ENCODE results near the gene ABCC4.
"Not testable (repeated sequence)": the region's sequence is repeated elsewhere in the genome, so short reads cannot be mapped to it uniquely, and the experiment has no call there.

Gene ABCC4

GRCh38 chr13:95206116-95206515 lies 95.1 kb downstream of the ABCC4 start:
- H3K4me3 ChIP-seq (ENCODE audit: control insufficient read depth, low read depth, low read length): no peak overlapping the region
- no peak for TF ChIP-seq CTCF (IDR thresholded peaks at IDR 0.05; ENCODE audit: control insufficient read depth, insufficient read depth, low read depth, low read length, missing control alignments)
- DNase-seq (ENCODE audit: low read depth): no peak

- no peak for TF ChIP-seq CTCF (IDR thresholded peaks at IDR 0.05; ENCODE audit: control insufficient read depth, insufficient read depth, low read depth, low read length, missing control alignments)
- DNase-seq (ENCODE audit: low read depth): no peak
- H3K4me3 ChIP-seq (ENCODE audit: control insufficient read depth, low read depth, low read length): no peak overlapping the region
Observed at GRCh38 chr13:95204231-95204765, 97.0 kb downstream of the ABCC4 start.

DNA sequence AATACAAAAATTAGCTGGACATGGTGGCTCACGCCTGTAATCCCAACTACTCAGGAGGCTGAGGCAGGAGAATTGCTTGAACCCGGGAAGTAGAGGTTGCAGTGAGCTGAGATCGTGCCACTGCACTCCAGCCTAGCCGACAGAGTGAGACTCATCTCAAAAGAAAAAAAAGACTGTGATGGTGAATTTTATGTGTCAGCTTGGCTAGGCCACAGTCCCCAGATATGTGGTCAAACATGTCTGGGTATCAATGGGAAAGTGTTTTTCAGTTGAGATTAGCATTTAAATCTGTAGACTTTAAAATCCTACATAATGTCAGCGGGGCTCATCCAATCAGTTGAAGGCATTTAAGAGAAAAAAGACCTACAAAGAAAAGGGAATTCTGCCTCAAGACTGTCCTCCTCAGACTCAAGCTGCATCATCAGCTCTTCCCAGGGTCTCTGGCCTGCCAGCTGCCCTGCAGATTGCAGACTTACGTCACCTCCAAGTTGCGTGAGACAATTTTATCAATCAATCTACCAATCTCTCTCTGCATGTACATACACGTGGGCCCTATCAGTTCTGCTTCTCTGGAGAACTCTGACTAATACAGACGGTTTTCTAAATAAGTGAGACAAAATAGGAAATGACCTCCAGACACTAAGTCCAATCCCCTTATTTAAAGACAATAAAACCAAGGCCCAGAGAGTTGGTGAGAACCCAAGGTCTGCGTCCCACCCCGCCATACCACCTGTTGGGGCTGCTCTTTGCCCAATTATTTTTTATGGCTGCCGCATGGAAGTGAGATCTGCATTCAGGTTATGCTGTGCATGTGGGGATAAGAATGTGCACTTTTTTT lies 99.2 kb downstream of the ABCC4 start:
- no peak for TF ChIP-seq CTCF (IDR thresholded peaks at IDR 0.05; ENCODE audit: control insufficient read depth, insufficient read depth, low read depth, low read length, missing control alignments)
- DNase-seq (ENCODE audit: low read depth): no peak
- no peak overlapping the region for H3K4me3 ChIP-seq (ENCODE audit: control insufficient read depth, low read depth, low read length)

GRCh38 chr13:95200386-95200957 lies 100.8 kb downstream of the ABCC4 start:
- DNase-seq (ENCODE audit: low read depth); H3K4me3 ChIP-seq (ENCODE audit: control insufficient read depth, low read depth, low read length): not testable (repeated sequence)

DNA sequence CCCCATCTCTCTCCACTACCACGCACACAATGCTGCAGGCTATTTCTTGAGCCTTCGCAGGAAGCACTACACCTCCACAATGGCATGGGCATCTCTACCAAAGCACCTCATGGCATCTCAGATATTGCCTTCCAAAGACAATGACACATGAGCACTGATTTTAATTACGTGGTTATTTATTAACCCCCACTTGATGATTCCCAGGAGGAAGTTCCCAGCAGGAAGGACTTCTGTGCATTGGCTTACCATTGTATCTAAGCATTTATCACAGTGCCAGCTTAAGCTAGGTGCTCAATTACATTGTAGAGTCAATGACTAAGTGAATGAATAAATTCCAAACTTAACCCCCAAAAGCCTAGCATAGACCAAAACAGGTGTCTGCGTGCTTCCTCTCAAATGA lies 101.4 kb downstream of the ABCC4 start:
- TF ChIP-seq CTCF (IDR thresholded peaks at IDR 0.05; ENCODE audit: control insufficient read depth, insufficient read depth, low read depth, low read length, missing control alignments): no peak
- DNase-seq (ENCODE audit: low read depth): no peak
- H3K4me3 ChIP-seq (ENCODE audit: control insufficient read depth, low read depth, low read length): no peak overlapping the region

DNA sequence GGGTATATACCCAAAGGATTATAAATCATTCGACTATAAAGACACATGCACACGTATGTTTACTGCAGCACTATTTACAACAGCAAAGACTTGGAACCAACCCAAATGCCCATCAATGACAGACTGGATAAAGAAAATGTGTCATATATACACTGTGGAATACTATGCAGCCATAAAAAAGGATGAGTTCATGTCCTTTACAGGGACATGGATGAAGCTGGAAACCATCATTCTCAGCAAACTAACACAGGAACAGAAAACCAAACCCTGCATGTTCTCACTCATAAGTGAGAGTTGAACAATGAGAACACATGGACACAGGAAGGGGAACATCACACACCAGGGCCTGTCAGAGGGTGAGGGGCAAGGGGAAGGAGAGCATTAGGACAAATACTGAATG lies 102.6 kb downstream of the ABCC4 start:
- not testable (repeated sequence) for DNase-seq (ENCODE audit: low read depth); H3K4me3 ChIP-seq (ENCODE audit: control insufficient read depth, low read depth, low read length)

GRCh38 chr13:95197548-95197947 lies 103.7 kb downstream of the ABCC4 start:
- no peak overlapping the region for H3K4me3 ChIP-seq (ENCODE audit: control insufficient read depth, low read depth, low read length)
- no peak for TF ChIP-seq CTCF (IDR thresholded peaks at IDR 0.05; ENCODE audit: control insufficient read depth, insufficient read depth, low read depth, low read length, missing control alignments)
- no peak for DNase-seq (ENCODE audit: low read depth)

Measured in AG09309 (cell line).